B cell (primary cell): Measurements from ENCODE around the gene TMEM154. TPM values are rescaled to one million over a fixed set of nuclear protein-coding genes. Genes with fewer than 3 reads are reported as not detected.

Source experiments
- ATAC-seq: fragments of 200-7000 bp; cut with Tn5 transposase; one replicate; pipeline ENCODE4 v1.10.0; 2021; ENCODE audit warnings: low read depth, mild to moderate bottlenecking, moderate number of reproducible peaks, moderate library complexity
- CTCF ChIA-PET: fragments of 350-600 bp; sonication (Branson Sonifier 250); formaldehyde crosslinking; loops from one replicate; lab custom pipeline; 2021; ENCODE audit warnings: antibody characterized with exemption, inconsistent platforms; lab: Charles Lee
- POLR2A ChIA-PET: fragments of 350-600 bp; sonication (Branson Sonifier 250); formaldehyde crosslinking; loops from one replicate; lab custom pipeline; 2021; ENCODE audit warnings: antibody characterized with exemption; lab: Charles Lee
- DNase-seq: peaks from one replicate; pipeline ENCODE4 v3.0.0; 2013
- H2AFZ ChIP-seq: 2 replicates; pipeline ENCODE4 v1.6.1; 2012; ENCODE audit warnings: mild to moderate bottlenecking, low read depth, low read length; ENCODE audit not compliant: insufficient read depth, poor library complexity, severe bottlenecking
- H3K27ac ChIP-seq, 2 donors: 1 replicate in 1 of 2; 2 replicates in 1 of 2; pipeline ENCODE4 v1.5.1; 2012 to 2013; ENCODE audit warnings: low read length in 2 of 2, mild to moderate bottlenecking in 2 of 2, moderate library complexity in 1 of 2
- H3K27me3 ChIP-seq, 4 experiments: fragments of 200-600 bp in 1 of 4; sonication (generic) in 1 of 4; replicated peaks in 1 of 4; 1 replicate in 2 of 4; 2 replicates in 2 of 4; pipeline versions ENCODE4 v1.6.1 to v1.7.0; 2013 to 2016; ENCODE audit warnings: low read length in 3 of 4, mild to moderate bottlenecking in 2 of 4, mixed read lengths in 1 of 4, moderate library complexity in 1 of 4; ENCODE audit not compliant: insufficient read depth in 4 of 4, control insufficient read depth in 3 of 4; ENCODE audit errors: control extremely low read depth in 1 of 4
- H3K36me3 ChIP-seq, 2 experiments: replicated peaks in 1 of 2; 1 replicate in 1 of 2; 2 replicates in 1 of 2; pipeline versions ENCODE4 v1.6.1 to v1.7.1; 2013; ENCODE audit warnings: low read length in 1 of 2; ENCODE audit not compliant: insufficient read depth in 2 of 2, control insufficient read depth in 1 of 2; ENCODE audit errors: control extremely low read depth in 1 of 2, extremely low read depth in 1 of 2
- H3K4me1 ChIP-seq, 2 donors: fragments of 200-600 bp in 1 of 2; sonication (generic) in 1 of 2; 1 replicate in 1 of 2; 2 replicates in 1 of 2; pipeline versions ENCODE4 v1.5.1 to v1.6.1; 2013 to 2017; ENCODE audit warnings: low read length in 2 of 2; ENCODE audit not compliant: control insufficient read depth in 2 of 2, insufficient read depth in 2 of 2
- H3K4me2 ChIP-seq: replicated peaks from 2 replicates; pipeline ENCODE3; 2012; ENCODE audit warnings: mild to moderate bottlenecking, low read depth, low read length; ENCODE audit not compliant: poor library complexity, severe bottlenecking
- H3K4me3 ChIP-seq, 5 experiments: fragments of 200-600 bp in 1 of 5; sonication (generic) in 1 of 5; 1 replicate in 3 of 5; 2 replicates in 2 of 5; pipeline versions ENCODE4 v1.5.1 to v1.7.0; 2011 to 2016; ENCODE audit warnings: low read length in 4 of 5, mild to moderate bottlenecking in 4 of 5, low read depth in 2 of 5, control low read depth in 1 of 5, moderate library complexity in 1 of 5; ENCODE audit not compliant: insufficient read depth in 1 of 5; ENCODE audit errors: control extremely low read depth in 1 of 5, extremely low read depth in 1 of 5
- H3K79me2 ChIP-seq: fragments of 200-600 bp; sonication (generic); one replicate; pipeline ENCODE4 v1.6.0; 2016; ENCODE audit warnings: low read length; ENCODE audit not compliant: control insufficient read depth, insufficient read depth
- H3K9ac ChIP-seq: fragments of 200-600 bp; sonication (generic); 2 replicates; pipeline ENCODE4 v1.6.1; 2017; ENCODE audit warnings: mild to moderate bottlenecking, low read length, moderate library complexity
- H3K9me3 ChIP-seq, 3 donors: one replicate each; pipeline versions ENCODE4 v1.6.1 to v1.7.1; 2013; ENCODE audit warnings: low read length in 2 of 3; ENCODE audit not compliant: control insufficient read depth in 2 of 3, insufficient read depth in 1 of 3; ENCODE audit errors: control extremely low read depth in 1 of 3
- H4K20me1 ChIP-seq: 2 replicates; pipeline ENCODE4 v1.6.0; 2012; ENCODE audit warnings: mild to moderate bottlenecking, low read length; ENCODE audit not compliant: insufficient read depth, control insufficient read depth, poor library complexity, severe bottlenecking
- H3K27ac Mint-ChIP-seq: one replicate; pipeline ENCODE4 v1.8.0; 2021; ENCODE audit warnings: mixed read lengths
- H3K27me3 Mint-ChIP-seq: one replicate; pipeline ENCODE4 v1.8.0; 2021; ENCODE audit warnings: mixed read lengths
- H3K4me1 Mint-ChIP-seq: one replicate; pipeline ENCODE4 v1.8.0; 2021; ENCODE audit warnings: mixed read lengths
- H3K4me3 Mint-ChIP-seq: one replicate; pipeline ENCODE4 v1.8.0; 2021; ENCODE audit warnings: mixed read lengths
- H3K9me3 Mint-ChIP-seq: one replicate; pipeline ENCODE4 v1.8.0; 2022; ENCODE audit warnings: mixed read lengths; ENCODE audit not compliant: insufficient read depth
- EZH2 ChIP-seq: IDR thresholded peaks from 2 replicates; pipeline ENCODE4 v1.6.1; 2012; ENCODE audit warnings: borderline replicate concordance, low read depth, mild to moderate bottlenecking, moderate library complexity, low read length; ENCODE audit not compliant: insufficient read depth, poor library complexity, severe bottlenecking
- WGBS: methylation state at CpG from one replicate; pipeline ENCODE4 v1.1.5; 2013; ENCODE audit warnings: missing lambda C conversion rate; ENCODE audit not compliant: insufficient coverage; 5-methylcytosine and 5-hydroxymethylcytosine counted together
- intact Hi-C: fragments of 100-400 bp; cut with micrococcal nuclease; formaldehyde crosslinking; loops from one replicate; pipeline ENCODE4 v1.10.0; 2022
- polyA plus RNA-seq: library from polyadenylated mRNA; depleted of rRNA; stranded (reverse); fragments of >200 nt; gene quantifications from 2 replicates; pipeline ENCODE4 v1.2.3, GENCODE V29; 2012
- total RNA-seq, 2 donors: library from RNA; stranded (reverse); fragments of 120-200 nt in 1 of 2; gene quantifications; 1 replicate in 1 of 2; 2 replicates in 1 of 2; pipeline versions ENCODE4 v1.2.3 to v1.2.4, GENCODE V29; 2013 to 2022
- TF ChIP-seq, protein P1 (sequence below): fragments of 200-600 bp; IDR thresholded peaks from one replicate; pipeline ENCODE4 v1.8.0; 2022; ENCODE audit warnings: antibody characterized with exemption, mild to moderate bottlenecking

The TMEM154 gene
- total and polyA plus RNA-seq, 2 donors (not counting 1 experiment from before 2014, with no cell fraction given), result 20.1 to 99.1 TPM

DNA sequence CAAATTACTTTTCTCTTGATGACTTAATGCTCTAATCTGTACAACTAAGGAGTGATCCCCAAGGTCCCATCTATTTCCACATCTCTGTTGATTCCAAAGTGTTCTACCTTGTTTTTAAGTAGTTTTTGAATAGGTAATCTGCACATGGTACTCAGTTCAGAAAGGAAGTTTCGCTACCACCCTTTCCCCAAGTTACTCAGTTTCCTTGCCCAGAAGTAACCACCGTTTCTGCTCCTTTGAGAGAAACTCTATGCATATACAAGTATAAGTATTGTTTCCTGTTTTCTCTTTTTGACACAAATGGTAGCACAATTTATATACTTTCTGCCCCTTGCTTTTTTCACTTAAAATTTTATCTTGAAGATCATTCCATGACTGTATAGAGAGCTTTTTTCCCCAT is 18.1 kb downstream of the TMEM154 start:
- intact Hi-C loops, result loop anchor here (5.0 to 10.0 kb wide), 3 partner anchors 116 to 1647 kb away; partner anchors contain the start of genes ARFIP1, LRBA, RPS3A and TIGD4
- Mint-ChIP-seq H3K27me3 (no peaks in the 10 kb centered on the region), H3K27ac (peak overlapping the region; percentile 89), H3K4me1 (peaks cover 81% of the 10 kb centered on the region), H3K9me3 (peaks cover 9% of the 10 kb centered on the region), H3K4me3 (peak overlapping the region; percentile 81)
- no peak for DNase-seq
- H3K36me3 ChIP-seq, result peaks cover 3 to 11% of the 10 kb centered on the region in 2 experiments
- peaks cover 76 to 77% of the 10 kb centered on the region in 2 donors for H3K4me1 ChIP-seq
- H2AFZ ChIP-seq, result peak overlapping the region; percentile 19
- H3K4me2 ChIP-seq, result peak overlapping the region; percentile 72
- peak overlapping the region in 1 of 5 experiments; percentile 34 for H3K4me3 ChIP-seq
- H3K79me2 ChIP-seq, result peaks cover 84% of the 10 kb centered on the region
- H3K9me3 ChIP-seq, result peaks cover 3 to 18% (median 12%) of the 10 kb centered on the region in 3 donors
- no peaks in the 10 kb centered on the region for H4K20me1 ChIP-seq
- H3K27ac ChIP-seq, result peak overlapping the region; percentile 84
- peak overlapping the region; percentile 6 for H3K9ac ChIP-seq
- ChIA-PET POLR2A (interaction anchor here (0.7 kb wide), 1 partner anchor 22 kb away, joined by 3 read pairs; no protein-coding TSS in a partner anchor), CTCF (interaction anchor here (1.0 to 1.7 kb wide), 3 partner anchors 17 to 23 kb away, joined by 4 read pairs; no protein-coding TSS in a partner anchor)
- TF ChIP-seq EZH2, result no peak
- TF ChIP-seq, protein P1, sequence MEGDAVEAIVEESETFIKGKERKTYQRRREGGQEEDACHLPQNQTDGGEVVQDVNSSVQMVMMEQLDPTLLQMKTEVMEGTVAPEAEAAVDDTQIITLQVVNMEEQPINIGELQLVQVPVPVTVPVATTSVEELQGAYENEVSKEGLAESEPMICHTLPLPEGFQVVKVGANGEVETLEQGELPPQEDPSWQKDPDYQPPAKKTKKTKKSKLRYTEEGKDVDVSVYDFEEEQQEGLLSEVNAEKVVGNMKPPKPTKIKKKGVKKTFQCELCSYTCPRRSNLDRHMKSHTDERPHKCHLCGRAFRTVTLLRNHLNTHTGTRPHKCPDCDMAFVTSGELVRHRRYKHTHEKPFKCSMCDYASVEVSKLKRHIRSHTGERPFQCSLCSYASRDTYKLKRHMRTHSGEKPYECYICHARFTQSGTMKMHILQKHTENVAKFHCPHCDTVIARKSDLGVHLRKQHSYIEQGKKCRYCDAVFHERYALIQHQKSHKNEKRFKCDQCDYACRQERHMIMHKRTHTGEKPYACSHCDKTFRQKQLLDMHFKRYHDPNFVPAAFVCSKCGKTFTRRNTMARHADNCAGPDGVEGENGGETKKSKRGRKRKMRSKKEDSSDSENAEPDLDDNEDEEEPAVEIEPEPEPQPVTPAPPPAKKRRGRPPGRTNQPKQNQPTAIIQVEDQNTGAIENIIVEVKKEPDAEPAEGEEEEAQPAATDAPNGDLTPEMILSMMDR, result no peak
- no peak for ATAC-seq
- H3K27me3 ChIP-seq, result no peaks in the 10 kb centered on the region
- no CpG with 5 or more reads among the region's 2 CpGs for WGBS

DNA sequence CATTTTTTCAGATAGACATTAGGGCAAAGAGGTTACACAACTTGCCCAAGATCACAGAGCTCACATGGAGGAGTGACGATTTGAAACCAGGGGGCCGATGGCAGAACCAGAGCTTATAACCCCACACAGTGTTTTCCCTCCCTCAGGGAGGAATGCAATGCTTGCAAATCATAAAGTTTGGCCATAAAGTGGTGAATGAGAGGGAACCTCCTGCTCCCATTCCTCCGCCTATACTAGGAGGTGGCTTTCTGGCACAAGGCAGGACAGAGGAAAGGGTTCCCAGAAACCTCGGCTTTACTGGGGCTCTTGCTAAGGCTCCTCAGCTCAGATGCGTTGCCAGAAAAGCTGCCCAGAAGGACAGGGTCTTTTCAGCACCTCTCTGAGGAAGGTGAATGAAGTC is 19.3 kb downstream of the TMEM154 start:
- H3K4me2 ChIP-seq, result peak overlapping the region; percentile 72
- peaks cover 9% of the 10 kb centered on the region for H3K9me3 Mint-ChIP-seq
- H3K4me3 Mint-ChIP-seq, result peak overlapping the region; percentile 81
- peak overlapping the region in 2 of 5 experiments; percentile 1 to 15 for H3K4me3 ChIP-seq
- peaks cover 3 to 23% (median 21%) of the 10 kb centered on the region in 3 donors for H3K9me3 ChIP-seq
- no peaks in the 10 kb centered on the region for H3K27me3 Mint-ChIP-seq
- DNase-seq (no peak), ATAC-seq (no peak)
- TF ChIP-seq EZH2, result no peak
- TF ChIP-seq, protein P1, result no peak
- peaks cover 73 to 74% of the 10 kb centered on the region in 2 donors for H3K4me1 ChIP-seq
- peak overlapping the region; percentile 89 for H3K27ac Mint-ChIP-seq
- ChIA-PET POLR2A (interaction anchor here (0.7 kb wide), 1 partner anchor 202 kb away, joined by 7 read pairs; no protein-coding TSS in a partner anchor), CTCF (interaction anchor here (0.7 to 1.7 kb wide), 5 partner anchors 16 to 138 kb away, joined by 3 to 5 read pairs (median 4); no protein-coding TSS in a partner anchor)
- peak overlapping the region; percentile 26 for H3K9ac ChIP-seq
- intact Hi-C loops, result loop anchor here (5.0 to 10.0 kb wide), 3 partner anchors 117 to 1646 kb away; partner anchors contain the start of genes ARFIP1, LRBA, RPS3A and TIGD4
- peaks cover 2 to 11% of the 10 kb centered on the region in 2 experiments for H3K36me3 ChIP-seq
- peaks cover 84% of the 10 kb centered on the region for H3K79me2 ChIP-seq
- H2AFZ ChIP-seq, result peak overlapping the region; percentile 47
- peak overlapping the region; percentile 84 for H3K27ac ChIP-seq
- WGBS, result no CpG with 5 or more reads among the region's 5 CpGs
- H4K20me1 ChIP-seq, result peaks cover 8% of the 10 kb centered on the region
- peaks cover 79% of the 10 kb centered on the region for H3K4me1 Mint-ChIP-seq
- no peaks in the 10 kb centered on the region for H3K27me3 ChIP-seq
